ENCODE results near the gene RUNX2.
"Not testable (repeated sequence)": the region's sequence is repeated elsewhere in the genome, so short reads cannot be mapped to it uniquely, and the experiment has no call there.

Gene RUNX2

GRCh38 chr6:45655745-45656476, 327.8 kb downstream of the RUNX2 start:
- DNase-seq, result no peak

GRCh38 chr6:45657226-45657625, 329.1 kb downstream of the RUNX2 start:
- DNase-seq, result no peak

- no peak for DNase-seq
These were observed 330.3 kb downstream of the RUNX2 start for GRCh38 chr6:45658400-45658799.

DNA sequence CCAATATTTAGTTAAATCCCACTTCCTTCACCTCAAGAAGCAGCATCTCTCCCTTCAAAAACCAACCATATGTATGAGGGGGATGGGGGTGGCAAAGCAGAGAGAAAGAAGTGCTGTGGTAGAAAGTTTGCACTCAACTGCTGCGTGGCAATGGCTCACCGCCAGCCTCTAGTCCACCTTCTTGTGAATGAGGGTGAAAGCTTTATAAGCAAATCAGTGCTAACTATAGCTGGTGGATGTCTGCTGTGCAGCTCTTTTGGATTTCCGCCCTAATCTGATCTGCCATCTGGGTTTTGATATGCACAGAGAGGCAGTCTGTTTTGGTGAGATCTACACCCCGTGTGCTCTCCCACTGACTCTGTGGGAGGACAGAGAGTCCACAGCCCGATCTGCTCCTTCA, 330.8 kb downstream of the RUNX2 start:
- DNase-seq, result no peak

- DNase-seq, result no peak
These were observed 333.5 kb downstream of the RUNX2 start for GRCh38 chr6:45661661-45662060.

DNA sequence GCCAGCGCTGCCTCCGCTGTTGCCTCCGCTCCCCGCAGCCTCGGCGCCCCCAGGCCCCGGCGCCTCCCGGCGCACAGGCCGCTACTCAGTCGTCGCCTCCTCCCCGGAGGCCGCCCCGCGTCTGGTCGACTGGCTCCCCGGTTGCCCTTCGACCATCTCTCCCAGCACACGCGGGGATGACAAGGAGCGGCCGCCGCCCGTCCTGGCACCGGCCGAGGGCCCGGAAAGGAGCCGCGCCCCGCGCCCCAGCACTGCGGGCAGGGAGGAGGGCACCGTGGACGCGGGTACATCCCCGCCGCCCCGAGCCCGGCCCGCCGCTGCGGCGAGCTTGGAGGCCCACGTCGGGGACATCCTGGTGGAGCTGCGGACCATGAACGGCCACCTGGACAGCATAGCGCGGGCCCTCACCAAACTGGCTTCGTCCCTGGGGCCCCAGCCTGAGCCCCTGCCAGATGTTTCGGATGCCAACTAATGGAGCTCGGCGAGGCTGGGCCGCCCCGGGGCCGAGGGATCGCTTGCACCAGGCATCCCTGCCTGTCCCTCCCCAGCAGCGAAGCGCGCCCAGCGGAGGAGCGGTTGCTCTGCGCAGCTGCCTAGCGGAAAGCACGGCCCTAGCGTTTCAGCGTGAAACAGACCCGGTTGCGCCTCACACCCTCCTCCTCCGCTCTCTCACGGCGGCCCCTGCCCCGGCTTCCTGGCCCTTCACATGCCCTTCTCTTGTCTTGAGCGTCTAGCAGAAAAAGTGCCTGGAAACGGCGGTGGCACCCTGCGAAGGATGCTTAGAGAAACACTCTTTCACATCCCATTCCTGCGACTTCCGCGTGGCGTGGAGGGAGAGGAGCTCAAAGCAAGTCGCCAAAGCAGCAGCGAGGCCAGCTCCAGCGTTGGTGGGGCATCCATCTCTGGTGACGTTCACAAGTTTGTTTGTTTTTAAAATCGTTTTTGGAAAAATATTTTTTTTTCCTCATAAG, 335.4 kb downstream of the RUNX2 start:
- DNase-seq, result no peak

GRCh38 chr6:45664707-45665106, 336.6 kb downstream of the RUNX2 start:
- DNase-seq, result no peak

GRCh38 chr6:45665859-45666258, 337.7 kb downstream of the RUNX2 start:
- no peak for DNase-seq

- DNase-seq, result no peak
These were observed 338.7 kb downstream of the RUNX2 start for GRCh38 chr6:45666846-45667245.

GRCh38 chr6:45667300-45667699, 339.2 kb downstream of the RUNX2 start:
- no peak for DNase-seq

GRCh38 chr6:45667766-45668165, 339.6 kb downstream of the RUNX2 start:
- DNase-seq, result no peak

- no peak for DNase-seq
These were observed 340.6 kb downstream of the RUNX2 start for GRCh38 chr6:45668705-45669104.

DNA sequence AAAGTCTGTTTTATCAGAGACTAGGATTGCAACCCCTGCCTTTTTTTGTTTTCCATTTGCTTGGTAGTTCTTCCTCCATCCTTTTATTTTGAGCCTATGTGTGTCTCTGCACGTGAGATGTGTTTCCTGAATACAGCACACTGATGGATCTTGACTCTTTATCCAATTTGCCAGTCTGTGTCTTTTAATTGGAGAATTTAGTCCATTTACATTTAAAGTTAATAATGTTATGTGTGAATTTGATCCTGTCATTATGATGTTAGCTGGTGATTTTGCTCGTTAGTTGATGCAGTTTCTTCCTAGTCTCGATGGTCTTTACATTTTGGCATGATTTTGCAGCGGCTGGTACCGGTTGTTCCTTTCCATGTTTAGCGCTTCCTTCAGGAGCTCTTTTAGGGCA, 345.0 kb downstream of the RUNX2 start:
- DNase-seq, result not testable (repeated sequence)

- DNase-seq, result not testable (repeated sequence)
These were observed 347.0 kb downstream of the RUNX2 start for GRCh38 chr6:45675166-45675565.

DNA sequence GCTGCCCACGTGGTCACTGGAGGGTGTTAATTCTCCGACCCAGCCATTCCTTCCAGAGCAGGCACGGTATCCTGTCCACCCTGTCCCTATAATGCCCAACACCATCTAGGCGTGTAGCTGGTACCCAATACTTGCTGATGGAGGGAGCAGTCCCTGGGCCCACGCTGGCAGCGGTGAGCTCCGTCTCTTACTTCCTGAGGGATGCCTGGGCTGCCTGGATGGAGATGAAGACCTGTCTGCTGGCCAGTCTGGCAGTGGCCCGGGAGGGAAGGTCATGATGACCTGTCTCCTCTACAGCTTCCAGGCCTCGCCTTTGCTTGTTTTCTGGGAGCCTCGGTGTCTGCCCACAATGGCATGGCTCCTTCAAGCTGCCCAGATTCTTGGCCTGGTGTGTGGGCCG, 347.5 kb downstream of the RUNX2 start:
- no peak for DNase-seq

GRCh38 chr6:45676380-45676779, 348.2 kb downstream of the RUNX2 start:
- DNase-seq, result no peak

- DNase-seq, result no peak
These were observed 349.5 kb downstream of the RUNX2 start for GRCh38 chr6:45677381-45678284.

- DNase-seq, result no peak
These were observed 350.1 kb downstream of the RUNX2 start for GRCh38 chr6:45678285-45678607.

DNA sequence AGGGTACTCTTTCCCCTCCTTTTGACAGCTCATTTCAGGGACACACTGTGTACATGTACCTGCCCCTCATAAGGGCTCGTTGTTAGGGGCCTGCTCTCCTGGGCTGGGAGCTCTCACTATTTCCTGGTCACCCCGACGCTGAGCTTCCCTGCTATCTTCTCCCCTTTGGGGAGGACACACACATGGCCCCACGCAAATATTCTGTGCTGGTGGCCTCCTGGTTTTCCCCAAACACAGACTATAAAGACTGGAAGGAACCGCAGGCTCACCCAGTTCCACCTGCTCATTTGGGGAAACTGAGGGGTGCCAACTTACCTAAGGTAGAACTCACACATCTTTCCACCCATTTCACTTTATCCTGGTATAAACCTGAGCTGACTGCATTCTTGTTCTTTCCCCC, 351.0 kb downstream of the RUNX2 start:
- DNase-seq, result no peak

- DNase-seq, result no peak
These were observed 351.5 kb downstream of the RUNX2 start for GRCh38 chr6:45679631-45680030.

- no peak for DNase-seq
These were observed 353.9 kb downstream of the RUNX2 start for GRCh38 chr6:45681860-45682511.

- no peak for DNase-seq
These were observed 356.3 kb downstream of the RUNX2 start for GRCh38 chr6:45684476-45684875.

DNA sequence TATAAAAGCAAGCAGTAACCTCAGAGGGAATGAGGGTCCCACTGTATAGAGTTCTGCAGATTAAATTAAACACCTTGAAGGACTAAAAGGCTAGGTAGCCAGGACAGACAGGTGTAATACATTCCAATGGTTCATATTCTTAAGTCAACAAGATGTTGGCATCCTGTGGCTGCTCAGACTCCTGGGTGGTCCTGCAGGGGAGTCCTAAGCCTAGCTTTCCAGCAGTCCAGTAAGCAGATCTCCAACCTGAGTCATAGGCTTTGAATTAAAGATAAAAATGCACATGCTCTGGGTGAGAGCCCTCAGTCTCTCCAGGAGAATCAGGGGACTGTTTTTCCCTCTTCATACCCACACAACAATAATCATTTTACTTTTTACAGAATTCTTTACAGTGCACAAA, 356.9 kb downstream of the RUNX2 start:
- no peak for DNase-seq
